Osteocyte (in vitro differentiated cells): ENCODE measurements around the gene MEMO1. TPM values are rescaled to one million over a fixed set of nuclear protein-coding genes. Genes with fewer than 3 reads are reported as not detected.
"Not testable (repeated sequence)": the region's sequence is repeated elsewhere in the genome, so short reads cannot be mapped to it uniquely, and the experiment has no call there.

ENCODE experiments used
- DNase-seq: peaks from one replicate; pipeline ENCODE4 v3.0.0; 2021; ENCODE audit warnings: mixed read lengths; ENCODE audit not compliant: unreplicated experiment; ENCODE audit errors: extremely low spot score
- H3K27ac Mint-ChIP-seq: one replicate; pipeline ENCODE4 v1.8.0; 2021; ENCODE audit warnings: mild to moderate bottlenecking, mixed read lengths; ENCODE audit not compliant: unreplicated experiment
- H3K27me3 Mint-ChIP-seq: one replicate; pipeline ENCODE4 v1.8.0; 2021; ENCODE audit warnings: mixed read lengths; ENCODE audit not compliant: unreplicated experiment
- H3K36me3 Mint-ChIP-seq: one replicate; pipeline ENCODE4 v1.8.0; 2021; ENCODE audit warnings: mixed read lengths; ENCODE audit not compliant: unreplicated experiment
- H3K4me1 Mint-ChIP-seq: one replicate; pipeline ENCODE4 v1.8.0; 2021; ENCODE audit warnings: mixed read lengths; ENCODE audit not compliant: unreplicated experiment
- H3K4me3 Mint-ChIP-seq: one replicate; pipeline ENCODE4 v1.8.0; 2021; ENCODE audit warnings: mild to moderate bottlenecking, moderate library complexity, mixed read lengths; ENCODE audit not compliant: unreplicated experiment
- H3K9me3 Mint-ChIP-seq: one replicate; pipeline ENCODE4 v1.8.0; 2021; ENCODE audit warnings: mixed read lengths; ENCODE audit not compliant: unreplicated experiment
- long read RNA-seq: library from polyadenylated mRNA; unstranded; transcript quantifications from one replicate; pipeline ENCODE4 v2.0.0, GENCODE V29; 2021
- total RNA-seq: library from RNA; stranded (reverse); gene quantifications from 2 replicates; pipeline ENCODE4 v1.2.1, GENCODE V29; 2021
- TF ChIP-seq, protein P1 (sequence below): fragments of 200-600 bp; sonication (generic); IDR thresholded peaks from 2 replicates; pipeline ENCODE4 v1.5.0; 2021; ENCODE audit warnings: antibody characterized with exemption, mild to moderate bottlenecking, moderate library complexity

Gene MEMO1
- 44.3 and 48.1 TPM in 2 replicates for total RNA-seq
- long read RNA-seq, full-length matches to known transcripts, result 22 of 38 reads
- long read RNA-seq, partial matches to known transcripts, result 4 of 38 reads
- long read RNA-seq, other reads (novel, unspliced or antisense), result 12 of 38 reads

GRCh38 chr2:32010670-32011484 is at the start of gene MEMO1:
Gene MEMO1 (minus strand): TSS chr2:32011008. CDS start chr2:32010247, 761 bp downstream.
- peaks cover 3% of the 10 kb centered on the region for H3K36me3 Mint-ChIP-seq
- H3K4me3 Mint-ChIP-seq, result peak within 1 kb of the TSS; percentile 90
- peak; percentile 97 for DNase-seq
- H3K9me3 Mint-ChIP-seq, result no peaks in the 10 kb centered on the region
- TF ChIP-seq, protein P1, sequence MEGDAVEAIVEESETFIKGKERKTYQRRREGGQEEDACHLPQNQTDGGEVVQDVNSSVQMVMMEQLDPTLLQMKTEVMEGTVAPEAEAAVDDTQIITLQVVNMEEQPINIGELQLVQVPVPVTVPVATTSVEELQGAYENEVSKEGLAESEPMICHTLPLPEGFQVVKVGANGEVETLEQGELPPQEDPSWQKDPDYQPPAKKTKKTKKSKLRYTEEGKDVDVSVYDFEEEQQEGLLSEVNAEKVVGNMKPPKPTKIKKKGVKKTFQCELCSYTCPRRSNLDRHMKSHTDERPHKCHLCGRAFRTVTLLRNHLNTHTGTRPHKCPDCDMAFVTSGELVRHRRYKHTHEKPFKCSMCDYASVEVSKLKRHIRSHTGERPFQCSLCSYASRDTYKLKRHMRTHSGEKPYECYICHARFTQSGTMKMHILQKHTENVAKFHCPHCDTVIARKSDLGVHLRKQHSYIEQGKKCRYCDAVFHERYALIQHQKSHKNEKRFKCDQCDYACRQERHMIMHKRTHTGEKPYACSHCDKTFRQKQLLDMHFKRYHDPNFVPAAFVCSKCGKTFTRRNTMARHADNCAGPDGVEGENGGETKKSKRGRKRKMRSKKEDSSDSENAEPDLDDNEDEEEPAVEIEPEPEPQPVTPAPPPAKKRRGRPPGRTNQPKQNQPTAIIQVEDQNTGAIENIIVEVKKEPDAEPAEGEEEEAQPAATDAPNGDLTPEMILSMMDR, result peak; percentile 15
- no peaks in the 10 kb centered on the region for H3K27me3 Mint-ChIP-seq
- H3K4me1 Mint-ChIP-seq, result peaks cover 37% of the 10 kb centered on the region
- peak within 1 kb of the TSS; percentile 90 for H3K27ac Mint-ChIP-seq

GRCh38 chr2:32060266-32060665 is 49.5 kb upstream of the MEMO1 start:
- no peaks in the 10 kb centered on the region for H3K36me3 Mint-ChIP-seq
- H3K9me3 Mint-ChIP-seq, result no peaks in the 10 kb centered on the region
- TF ChIP-seq, protein P1, result no peak
- no peaks in the 10 kb centered on the region for H3K27me3 Mint-ChIP-seq
- H3K4me1 Mint-ChIP-seq, result peaks cover 18% of the 10 kb centered on the region
- no peak for DNase-seq
- no peak overlapping the region for H3K4me3 Mint-ChIP-seq
- no peak overlapping the region for H3K27ac Mint-ChIP-seq

DNA sequence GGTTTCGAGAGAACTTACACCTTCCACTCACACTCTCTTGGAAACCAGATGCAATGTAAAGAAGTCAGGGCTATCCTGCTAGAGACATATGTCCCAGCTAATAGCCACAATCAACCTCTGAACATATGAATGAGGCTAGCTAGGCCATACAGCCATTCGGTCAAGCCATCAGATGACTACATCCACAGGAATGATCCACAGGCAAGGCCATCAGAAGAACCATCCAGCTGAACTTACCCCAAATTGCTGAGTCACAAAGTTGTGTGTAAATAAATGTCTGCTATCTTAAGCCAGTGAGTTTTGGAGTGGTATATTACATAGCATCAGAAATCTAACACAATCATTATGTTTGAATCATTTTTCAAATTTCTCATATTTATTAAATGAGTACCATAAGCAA is 47.3 kb upstream of the MEMO1 start:
- Mint-ChIP-seq H3K27ac (no peak overlapping the region), H3K4me3 (no peak overlapping the region), H3K27me3 (no peaks in the 10 kb centered on the region), H3K9me3 (no peaks in the 10 kb centered on the region), H3K36me3 (no peaks in the 10 kb centered on the region), H3K4me1 (peaks cover 12% of the 10 kb centered on the region)
- DNase-seq, result no peak
- TF ChIP-seq, protein P1, result no peak

GRCh38 chr2:32054583-32054982 is 43.8 kb upstream of the MEMO1 start:
- H3K27ac Mint-ChIP-seq, H3K4me3 Mint-ChIP-seq, H3K4me1 Mint-ChIP-seq, H3K27me3 Mint-ChIP-seq, H3K9me3 Mint-ChIP-seq, DNase-seq, H3K36me3 Mint-ChIP-seq: not testable (repeated sequence)

DNA sequence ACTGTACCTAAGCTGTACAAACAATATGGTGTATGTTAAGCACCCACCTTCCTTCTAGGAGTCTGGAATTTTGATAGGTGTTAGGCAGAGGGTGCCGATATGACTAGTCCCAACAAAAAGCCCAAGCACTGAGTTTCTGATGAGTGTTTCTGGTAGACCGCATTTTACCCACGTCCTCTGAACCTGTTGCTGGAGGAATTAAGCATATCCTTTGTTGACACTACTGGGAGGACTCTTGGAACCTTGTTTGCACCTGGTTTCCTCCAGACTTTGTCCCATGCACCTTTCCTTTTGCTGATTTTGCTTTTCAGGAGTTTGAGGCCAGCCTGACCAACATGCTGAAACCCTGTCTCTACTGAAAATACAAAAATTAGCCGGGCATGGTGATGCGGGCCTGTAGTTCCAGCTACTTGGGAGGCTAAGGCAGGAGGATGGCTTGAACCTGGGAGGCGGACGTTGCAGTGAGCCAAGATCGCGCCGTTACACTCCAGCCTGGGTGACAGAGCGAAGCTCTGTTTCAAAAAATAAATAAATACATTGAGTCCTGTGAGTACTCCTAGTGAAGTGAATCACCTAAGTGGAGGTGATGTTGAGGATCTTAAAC is 41.1 kb upstream of the MEMO1 start:
- no peak for DNase-seq
- H3K4me1 Mint-ChIP-seq, result no peaks in the 10 kb centered on the region
- H3K27me3 Mint-ChIP-seq, result no peaks in the 10 kb centered on the region

More for the DNA sequence above, 41.1 kb upstream of the MEMO1 start:
- no peaks in the 10 kb centered on the region for H3K36me3 Mint-ChIP-seq
- TF ChIP-seq, protein P1, result no peak
- no peaks in the 10 kb centered on the region for H3K9me3 Mint-ChIP-seq
- no peak overlapping the region for H3K4me3 Mint-ChIP-seq
- H3K27ac Mint-ChIP-seq, result no peak overlapping the region
